GM19240 (cell line): ENCODE data around the gene MDFIC.

Source experiments
- DNase-seq: peaks from one replicate; pipeline ENCODE4 v3.0.0; 2011; ENCODE audit warnings: low spot score; ENCODE audit not compliant: insufficient read length

The MDFIC gene

DNA sequence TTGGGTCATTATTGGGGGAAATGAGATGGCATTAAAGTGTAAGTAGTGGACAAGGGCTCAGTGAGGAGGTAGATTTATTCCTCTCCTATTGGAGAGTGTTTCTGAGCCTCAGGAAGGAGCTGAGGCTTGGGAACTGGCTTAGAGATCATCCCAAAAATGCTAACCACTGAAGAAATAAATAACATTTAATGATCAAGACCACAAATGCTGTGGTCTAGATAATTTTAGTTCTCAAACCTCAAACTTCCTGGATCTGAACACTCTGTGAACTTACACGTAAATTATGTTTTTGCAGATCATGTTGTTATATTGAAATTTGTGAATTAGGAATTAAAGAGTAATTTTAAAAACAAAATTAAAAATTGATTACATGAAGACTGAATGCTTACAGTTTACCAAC is 27.3 kb downstream of the MDFIC start:
- DNase-seq, result no peak

DNA sequence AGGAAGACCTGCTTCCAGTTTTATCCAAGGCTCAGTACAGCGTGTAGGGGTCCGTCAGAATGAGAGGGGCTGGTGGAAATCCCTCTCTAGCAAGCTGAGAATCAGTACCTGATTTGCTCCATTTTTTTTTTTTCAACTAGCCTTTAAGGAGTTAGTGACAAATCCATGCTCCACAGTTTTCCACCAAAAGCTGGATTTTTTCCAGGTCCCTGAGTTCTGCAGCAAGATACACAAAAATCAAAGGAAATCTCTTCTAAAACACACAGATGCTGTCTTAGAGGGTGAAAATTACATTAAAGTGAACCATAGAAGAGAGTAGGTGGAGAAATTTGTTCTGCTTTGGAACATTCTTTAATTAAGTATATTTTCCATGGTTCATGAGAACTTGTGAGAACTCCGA is 30.4 kb downstream of the MDFIC start:
- DNase-seq, result no peak

DNA sequence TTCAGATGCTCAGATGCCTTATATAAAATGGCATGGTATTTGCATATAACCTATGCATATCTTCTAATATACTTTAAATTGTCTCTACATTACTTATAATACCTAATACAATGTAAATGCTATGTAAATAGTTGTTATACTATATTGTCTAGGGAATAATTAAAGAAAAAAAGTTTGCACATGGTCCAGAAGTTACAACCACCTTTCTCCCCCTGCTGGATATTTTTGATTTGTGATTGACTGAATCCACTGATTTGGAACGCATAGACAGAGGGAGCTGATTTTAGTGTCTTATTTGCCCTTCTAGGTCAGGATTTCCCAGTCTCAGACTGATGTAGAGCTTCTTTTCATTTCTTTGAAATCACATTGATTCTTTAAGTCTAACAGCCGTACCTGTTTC is 31.8 kb downstream of the MDFIC start:
- DNase-seq, result no peak

DNA sequence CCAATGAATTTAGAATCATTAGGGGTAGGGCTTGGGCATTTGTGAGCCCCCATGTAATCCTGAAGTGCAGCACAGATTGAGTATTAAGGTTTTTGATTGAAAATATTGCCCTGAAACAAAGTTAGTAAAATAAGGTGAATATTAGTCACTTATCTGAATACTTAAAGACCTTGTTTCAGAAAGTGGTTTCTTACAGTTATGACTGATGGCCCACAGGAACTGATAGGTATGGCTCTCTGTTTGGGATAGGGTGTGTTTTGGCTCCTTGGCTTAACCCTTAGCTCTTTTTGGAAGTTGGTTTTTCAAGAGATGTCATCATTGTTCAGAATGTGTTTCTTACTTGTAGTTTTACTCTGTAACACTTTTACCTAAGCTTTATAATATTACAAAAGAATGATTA is 34.8 kb downstream of the MDFIC start:
- DNase-seq, result no peak

- no peak for DNase-seq
These were observed 35.5 kb downstream of the MDFIC start for GRCh38 chr7:114957444-114957843.

DNA sequence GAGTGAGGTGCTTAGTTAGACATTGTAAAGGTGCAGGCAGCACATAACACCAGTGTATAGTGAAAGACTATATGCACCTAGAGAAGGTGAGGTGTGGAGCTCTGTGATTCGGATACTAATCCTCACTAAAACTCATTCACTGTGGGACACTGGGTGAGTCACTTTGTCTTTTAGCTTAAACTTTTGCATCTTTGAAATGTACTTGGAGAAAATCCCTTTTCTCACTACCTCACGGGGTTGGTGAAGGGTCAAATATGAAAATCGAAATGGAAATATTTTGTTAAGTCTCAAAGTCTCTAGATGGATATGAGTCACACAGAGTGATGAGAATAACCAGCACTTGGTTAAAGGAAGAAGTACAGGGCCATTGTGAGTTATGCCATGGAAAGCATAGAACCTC is 38.0 kb downstream of the MDFIC start:
- DNase-seq, result no peak

GRCh38 chr7:114962441-114962840 is 40.5 kb downstream of the MDFIC start:
- DNase-seq, result no peak

GRCh38 chr7:114966156-114966555 is 44.3 kb downstream of the MDFIC start:
- DNase-seq, result no peak

DNA sequence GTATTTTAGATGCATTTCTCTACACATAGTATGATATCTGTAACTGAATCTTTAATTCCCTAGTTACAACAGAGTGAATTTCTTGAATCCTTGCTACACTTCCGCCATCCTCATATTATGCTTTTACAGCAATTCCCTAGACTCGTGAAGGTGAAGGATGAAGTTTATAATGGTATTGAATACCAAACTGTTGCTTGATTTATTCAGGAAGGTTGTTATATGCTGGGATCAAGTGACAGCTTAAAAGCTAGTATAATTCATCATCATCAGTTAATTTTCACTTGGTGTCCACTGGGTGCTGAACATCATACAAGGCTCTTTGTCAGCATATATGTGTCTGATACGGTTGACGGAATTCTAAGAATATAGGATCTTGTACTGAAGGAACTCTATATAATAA is 47.2 kb downstream of the MDFIC start:
- DNase-seq, result no peak

- no peak for DNase-seq
These were observed 48.4 kb downstream of the MDFIC start for GRCh38 chr7:114970308-114970707.

DNA sequence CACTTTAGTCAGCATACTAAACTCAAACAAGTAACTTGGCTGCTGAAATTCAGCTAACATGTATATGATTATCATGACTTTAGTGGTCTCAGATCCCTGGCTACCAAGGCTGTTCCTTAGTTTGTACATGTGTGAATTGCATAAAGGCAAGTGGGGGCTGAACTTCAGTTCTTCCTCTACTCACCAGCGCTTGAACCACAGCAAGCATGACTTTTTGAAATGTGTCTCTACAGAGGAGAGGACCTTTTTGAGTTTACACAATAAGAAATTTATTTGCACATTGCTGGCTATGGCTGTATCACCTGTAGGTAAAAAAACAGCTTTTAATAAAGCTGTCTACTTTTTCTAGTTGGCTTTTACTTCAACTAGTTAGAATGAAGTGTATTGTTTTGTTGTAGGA is 48.8 kb downstream of the MDFIC start:
- no peak for DNase-seq

DNA sequence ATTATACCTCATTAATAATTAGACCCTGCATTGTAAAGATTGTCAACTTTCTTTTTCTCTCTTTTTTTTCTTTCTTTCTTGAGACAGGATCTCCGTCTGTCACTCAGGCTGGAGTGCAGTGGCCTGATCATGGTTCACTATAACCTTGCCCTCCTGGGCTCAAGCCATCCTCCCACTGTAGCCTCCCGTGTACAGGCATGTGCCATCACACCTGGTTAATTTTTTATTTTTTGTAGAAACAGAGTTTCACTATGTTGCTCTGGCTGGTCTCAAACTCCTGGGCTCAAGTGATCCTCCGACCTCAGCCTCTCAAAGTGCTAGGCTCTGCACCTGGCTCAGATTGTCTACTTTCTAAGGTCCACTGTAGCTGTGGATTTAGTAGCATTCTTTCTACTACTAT is 50.7 kb downstream of the MDFIC start:
- no peak for DNase-seq

GRCh38 chr7:114973147-114973546 is 51.3 kb downstream of the MDFIC start:
- DNase-seq, result no peak

DNA sequence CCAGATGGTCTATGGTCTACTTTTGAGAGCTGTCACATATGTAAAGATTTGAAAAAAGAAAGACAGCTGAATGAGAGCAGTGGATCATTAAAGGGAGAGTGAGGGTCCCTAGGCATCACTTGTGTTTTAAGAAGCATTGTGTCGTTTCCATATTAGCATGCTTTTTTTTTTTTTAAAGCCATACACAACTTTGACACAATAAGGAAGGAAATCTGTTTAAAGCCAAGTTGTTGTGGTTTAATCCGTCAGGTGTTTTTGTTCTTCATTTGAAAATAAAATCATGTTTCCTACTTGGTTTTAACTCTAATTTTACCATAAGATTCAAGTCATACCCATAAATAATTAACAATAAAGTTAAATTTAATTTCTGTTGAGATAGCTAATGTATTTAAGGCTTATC is 53.5 kb downstream of the MDFIC start:
- DNase-seq, result no peak

DNA sequence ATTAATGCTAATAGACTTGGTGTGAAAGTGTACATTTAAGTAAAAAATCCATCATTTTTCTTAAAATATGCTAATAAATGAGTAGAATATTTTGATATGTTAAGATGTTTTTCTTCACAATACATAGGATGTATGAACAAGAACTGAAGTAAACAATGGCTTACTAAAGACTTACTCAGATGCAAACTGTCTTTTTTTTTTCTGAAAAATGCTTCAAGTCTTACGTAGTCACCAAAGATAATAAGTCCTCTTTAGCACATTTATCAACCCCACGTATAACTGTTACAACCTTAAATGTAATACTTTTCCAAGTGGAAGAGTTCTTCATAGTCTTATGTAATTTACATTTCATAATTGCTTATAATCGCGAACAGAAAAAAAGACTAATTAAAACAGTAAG is 54.8 kb downstream of the MDFIC start:
- no peak for DNase-seq

DNA sequence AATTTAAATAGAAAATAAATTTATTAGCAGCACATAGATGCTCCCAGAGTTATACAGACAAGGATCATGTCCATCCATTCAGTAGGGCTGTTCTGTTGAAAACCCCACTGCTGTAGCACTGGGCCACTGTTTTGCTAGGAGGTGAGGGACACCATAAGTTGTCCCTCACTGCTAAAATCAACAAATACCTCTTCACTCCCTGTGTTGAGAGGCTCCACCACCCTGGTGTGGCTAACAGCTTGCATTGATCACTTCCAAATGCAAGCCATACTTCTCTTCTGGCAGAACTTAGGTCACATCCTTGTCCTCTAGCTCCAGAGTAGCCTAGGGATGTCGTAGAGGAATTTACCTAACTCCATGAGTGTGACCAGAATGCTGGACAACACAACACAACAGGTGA is 55.4 kb downstream of the MDFIC start:
- no peak for DNase-seq

DNA sequence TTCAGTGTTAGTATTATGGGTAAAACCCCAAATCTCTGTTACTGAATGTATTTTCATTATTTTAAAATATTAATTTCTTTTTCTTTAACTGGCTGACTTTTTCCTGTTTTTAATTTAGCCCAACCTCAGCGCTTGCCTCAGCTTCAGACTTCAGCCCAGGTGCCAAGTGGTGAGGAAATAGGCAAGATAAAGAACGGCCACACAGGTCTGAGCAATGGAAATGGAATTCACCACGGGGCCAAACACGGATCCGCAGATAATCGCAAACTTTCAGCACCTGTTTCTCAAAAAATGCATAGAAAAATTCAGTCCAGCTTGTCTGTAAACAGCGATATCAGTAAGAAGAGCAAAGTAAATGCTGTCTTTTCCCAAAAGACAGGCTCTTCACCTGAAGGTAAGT is 57.5 kb downstream of the MDFIC start:
- DNase-seq, result no peak

- no peak for DNase-seq
These were observed 58.1 kb downstream of the MDFIC start for GRCh38 chr7:114979803-114980507.

GRCh38 chr7:114981323-114981722 is 59.4 kb downstream of the MDFIC start:
- DNase-seq, result no peak

DNA sequence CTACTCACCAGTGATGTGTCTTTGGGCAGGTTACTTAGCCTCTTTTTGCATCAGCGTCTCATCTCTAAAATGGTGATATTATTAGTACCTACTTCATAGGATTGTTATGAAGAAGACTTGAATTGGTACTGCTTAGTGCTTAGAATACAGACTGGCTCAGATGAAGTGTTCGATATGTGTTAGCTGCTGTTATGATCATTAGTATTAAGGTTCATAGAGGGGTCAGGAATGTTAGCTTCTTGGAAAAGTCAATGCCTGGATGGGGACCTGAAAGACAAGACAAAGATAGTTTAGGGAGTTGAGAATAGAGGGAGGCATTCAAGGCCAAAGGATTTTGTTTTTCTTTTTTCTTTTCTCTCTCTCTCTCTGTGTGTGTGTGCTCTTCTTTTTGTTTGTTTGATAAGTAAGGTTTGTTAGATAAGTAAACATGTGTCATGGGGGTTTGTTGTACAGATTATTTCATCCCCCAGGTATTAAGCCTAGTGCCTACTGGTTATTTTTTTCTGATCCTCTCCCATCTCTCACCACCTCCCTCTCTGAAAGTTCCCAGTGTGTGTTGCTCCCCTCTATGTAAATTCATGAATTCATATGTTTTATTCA is 63.3 kb downstream of the MDFIC start:
- no peak for DNase-seq

GRCh38 chr7:114986190-114987180 is 64.6 kb downstream of the MDFIC start:
- no peak for DNase-seq

- no peak for DNase-seq
These were observed 66.1 kb downstream of the MDFIC start for GRCh38 chr7:114988026-114988425.
